HG03097 (cell line): ENCODE measurements around the gene COL6A6.
"Not testable (repeated sequence)": the region's sequence is repeated elsewhere in the genome, so short reads cannot be mapped to it uniquely, and the experiment has no call there.

Experiments used
- ATAC-seq: cut with Tn5 transposase; IDR thresholded peaks from one replicate; pipeline ENCODE4 v1.9.1; 2021; ENCODE audit not compliant: unreplicated experiment, low FRiP score

Gene COL6A6

DNA sequence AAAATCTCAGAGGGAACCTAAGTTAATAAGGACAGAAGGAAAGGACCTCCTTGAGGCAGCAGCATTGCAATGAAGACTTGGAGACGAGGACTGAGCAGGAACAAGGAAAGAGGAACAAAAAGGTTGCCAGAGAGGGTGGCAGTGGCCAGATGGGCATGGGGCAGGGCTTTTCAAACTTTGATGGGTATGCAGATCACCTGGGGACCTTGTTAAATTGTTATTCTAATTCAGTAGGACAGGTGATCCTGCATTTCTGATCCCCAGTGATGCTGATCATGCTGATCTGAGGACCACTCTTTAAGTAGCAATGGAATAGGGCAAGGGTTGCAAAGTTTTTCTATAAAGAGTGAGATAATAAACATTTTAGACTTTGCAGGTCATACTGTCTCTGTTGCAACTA, 11.1 kb downstream of the COL6A6 start:
- no peak for ATAC-seq

DNA sequence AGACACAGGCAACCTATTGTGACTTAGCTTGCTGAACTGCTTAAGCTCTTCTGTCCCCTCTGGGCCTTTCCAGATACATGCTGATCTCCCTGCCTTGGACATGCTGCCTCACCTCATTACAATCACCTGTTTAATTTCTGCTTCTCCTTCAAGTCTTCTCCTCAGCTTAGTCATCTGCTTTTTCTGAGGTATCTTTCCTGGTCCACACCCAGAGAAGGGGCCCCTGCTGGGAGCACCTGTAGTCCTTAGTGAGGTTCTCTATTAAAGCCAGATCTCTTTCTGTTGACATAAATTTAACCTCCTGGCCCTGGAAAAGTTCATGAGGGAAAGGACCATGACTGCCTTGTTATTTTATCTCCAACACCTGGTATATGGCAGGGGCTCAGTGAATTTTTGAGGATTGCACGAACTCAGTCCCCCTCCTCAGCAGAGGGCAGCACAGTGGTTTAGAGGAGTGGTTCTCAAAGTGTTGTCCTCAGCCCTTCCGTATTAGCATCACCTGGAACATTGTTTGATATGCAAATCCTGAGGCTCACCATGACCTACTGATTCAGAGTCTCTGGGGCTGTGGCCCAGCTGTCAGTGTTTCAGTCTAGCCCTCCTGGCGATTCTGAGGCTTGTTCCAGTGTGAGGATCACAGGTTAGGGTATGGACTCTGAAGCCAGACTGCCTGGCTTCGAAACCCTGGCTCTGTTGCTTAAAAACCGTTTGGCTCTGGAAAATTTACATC, 12.7 kb downstream of the COL6A6 start:
- no peak for ATAC-seq

DNA sequence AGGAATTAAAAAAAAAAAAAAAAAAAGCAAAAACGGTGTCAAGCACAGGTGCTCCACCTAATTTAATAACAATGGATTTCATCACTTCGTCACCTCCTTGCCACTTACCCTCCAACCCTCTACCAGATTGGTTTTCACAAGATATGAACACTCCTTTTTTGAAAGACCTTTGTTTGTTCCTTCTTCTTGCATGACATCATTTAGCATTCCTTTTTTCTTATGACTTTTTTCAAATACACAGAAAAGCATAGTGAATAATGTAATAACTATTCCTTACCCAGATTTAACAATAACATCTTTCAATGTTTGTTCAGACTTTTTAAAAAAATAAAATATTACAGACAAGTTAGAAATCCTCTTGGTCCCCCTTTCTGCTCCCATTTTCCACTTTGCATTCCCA, 16.3 kb downstream of the COL6A6 start:
- ATAC-seq: no peak

DNA sequence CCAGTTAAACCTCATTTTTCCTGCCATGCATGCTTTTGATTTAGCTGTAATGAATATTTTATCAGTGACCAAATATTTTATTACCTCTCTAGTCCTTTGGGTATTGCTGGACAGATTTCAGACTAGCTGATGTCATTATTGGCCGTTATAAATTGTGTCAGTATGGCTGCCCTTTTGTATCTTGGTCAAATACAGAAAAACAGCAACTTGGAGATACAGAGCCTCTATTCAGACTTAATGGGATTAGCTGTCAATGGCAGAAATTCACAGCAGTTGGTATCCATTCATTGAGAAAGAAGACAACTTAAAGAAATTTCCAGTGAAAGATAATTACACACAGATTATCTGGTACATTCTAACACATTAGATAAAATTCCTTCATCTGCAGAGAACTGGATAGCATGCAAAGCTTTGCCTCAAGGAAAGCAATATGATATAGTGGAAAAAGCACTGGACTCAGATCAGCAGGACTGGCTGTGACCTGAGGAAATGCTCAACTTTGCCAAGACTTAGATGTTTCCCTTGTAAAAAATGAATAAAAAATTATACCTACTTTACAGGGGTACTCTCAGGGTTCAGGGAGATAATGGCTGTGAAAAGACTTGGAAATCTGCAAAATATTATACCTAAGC, 20.8 kb downstream of the COL6A6 start:
- ATAC-seq: no peak

DNA sequence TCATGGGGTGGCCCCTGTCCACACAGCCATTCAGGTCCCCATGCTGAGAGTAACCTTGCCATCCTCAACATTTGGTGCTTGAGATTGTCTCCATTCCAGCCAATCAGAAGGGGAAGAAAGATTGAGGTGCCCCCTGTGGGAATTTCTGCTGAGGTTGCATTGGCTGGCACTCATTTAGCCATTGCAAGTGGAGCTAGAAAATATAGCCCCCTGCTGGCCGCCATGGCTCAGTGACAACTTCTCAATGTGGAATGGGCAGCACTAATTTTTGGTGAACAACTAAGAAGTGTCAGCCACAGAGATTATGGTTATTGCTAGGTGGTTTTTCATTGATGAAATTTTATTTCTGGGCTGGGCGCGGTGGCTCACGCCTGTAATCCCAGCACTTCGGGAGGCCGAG, 22.0 kb downstream of the COL6A6 start:
- no peak for ATAC-seq

DNA sequence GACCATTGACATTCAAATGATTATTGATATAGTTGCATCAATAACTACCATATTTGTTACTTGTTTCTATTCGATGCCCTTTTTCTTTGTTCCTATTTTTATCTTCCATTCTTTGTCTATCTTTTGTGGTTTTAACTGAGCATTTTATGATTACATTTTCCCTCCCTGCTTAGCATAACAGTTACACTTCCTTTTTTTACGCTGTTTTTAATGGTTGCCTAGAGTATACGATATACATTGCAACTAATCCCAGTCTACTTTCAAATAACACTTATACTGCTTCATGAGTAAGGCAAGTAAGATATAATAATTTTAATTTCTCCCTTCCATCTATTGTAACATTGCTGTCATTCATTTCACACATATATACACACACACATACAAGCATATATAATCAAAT, 26.3 kb downstream of the COL6A6 start:
- ATAC-seq: no peak

DNA sequence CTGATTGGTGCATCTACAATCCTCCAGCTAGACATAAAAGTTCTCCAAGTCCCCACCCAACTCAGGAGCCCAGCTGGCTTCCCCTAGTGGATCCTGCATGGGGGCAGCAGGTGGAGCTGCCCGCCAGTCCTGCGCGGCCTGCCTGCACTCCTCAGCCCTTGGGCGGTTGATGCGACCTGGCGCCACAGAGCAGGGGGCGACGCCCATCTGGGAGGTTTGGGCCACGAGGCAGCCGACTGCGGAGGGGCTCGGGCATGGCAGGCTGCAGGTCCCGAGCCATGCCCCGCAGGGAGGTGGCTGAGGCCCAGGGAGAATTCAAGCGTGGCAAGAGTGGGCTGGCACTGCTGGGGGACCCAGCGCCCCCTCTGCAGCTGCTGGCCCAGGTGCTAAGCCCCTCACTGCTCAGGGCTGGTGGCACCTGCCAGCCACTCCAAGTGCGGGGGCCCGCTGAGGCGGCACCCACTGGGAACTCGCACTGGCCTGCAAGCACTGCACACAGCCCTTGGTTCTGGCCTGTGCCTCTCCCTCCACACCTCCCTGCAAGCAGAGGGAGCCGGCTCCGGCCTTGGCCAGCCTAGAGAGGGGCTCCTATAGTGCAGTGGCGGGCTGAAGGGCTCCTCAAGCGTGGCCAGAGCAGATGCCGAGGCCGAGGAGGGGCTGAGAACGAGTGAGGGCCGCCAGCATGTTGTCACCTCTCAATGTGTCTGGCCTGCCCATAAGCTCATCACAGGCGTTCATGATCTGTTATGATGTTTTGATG, 30.1 kb downstream of the COL6A6 start:
- ATAC-seq: no peak

DNA sequence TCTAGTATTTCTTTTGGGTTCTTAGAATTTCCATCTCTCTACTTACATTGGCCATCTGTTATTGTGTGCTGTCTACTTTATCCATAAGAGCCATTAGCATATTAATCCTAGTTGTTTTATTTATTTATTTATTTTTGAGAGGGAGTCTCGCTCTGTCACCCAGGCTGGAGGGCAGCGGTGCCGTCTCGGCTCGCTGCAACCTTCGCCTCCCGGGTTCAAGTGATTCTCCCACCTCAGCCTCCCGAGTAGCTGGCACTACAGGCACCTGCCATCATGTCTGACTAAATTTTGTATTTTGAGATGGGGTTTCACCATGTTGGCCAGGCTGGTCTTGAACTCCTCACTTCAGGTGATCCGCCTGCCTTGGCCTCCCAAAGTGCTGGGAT, 30.7 kb downstream of the COL6A6 start:
- ATAC-seq: not testable (repeated sequence)

DNA sequence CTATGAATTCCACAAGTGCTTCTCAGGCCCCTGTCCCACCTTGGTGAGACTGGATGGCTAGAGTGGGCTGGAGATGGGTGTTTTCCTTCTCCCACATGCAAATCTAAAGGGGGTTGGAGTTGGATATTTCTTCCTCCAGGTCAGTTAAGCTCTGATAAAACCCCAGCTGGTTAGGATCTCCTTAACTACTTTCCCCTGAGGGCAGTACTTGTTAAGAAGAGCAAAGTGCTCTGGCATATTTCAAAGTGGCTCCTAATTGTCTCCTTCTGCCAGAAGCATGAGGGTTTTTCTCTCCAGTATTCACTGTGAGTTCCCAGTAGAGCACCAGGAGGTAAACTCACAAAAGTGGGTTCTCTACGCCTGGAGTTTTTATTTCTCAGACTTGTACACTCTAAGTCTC, 31.4 kb downstream of the COL6A6 start:
- no peak for ATAC-seq

DNA sequence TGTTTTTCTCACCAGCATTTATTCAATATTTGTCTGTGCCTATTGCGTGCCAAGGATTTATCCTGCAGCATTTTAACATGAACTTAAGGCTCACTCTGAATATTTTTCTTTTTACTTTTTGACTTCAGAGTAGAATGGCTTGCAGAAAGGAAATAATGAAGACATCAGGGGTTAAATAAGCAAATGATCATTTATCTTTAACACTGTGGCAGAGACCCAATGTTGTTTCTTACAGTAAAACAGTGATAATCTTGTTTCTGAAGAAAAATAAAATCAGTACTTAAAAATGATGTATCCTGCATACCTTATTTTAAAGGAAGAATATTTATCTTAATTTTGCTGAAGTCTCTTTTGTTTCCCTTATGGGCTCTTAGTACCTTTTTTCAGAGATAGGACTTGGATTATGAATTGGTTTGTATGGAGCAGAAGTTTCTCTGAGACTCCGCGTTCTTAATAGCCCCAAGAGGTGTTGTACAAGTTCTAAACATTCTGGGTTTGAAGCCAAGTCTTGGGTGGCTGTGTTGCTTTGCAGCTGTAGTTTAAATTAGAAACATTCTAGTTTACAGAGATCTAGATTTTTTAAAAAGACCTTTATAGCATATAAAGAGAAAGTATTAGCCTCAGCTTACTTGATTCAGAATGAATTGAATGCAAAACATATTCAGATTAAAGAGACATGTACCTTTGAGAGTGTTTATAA, 40.5 kb downstream of the COL6A6 start:
- ATAC-seq: no peak

DNA sequence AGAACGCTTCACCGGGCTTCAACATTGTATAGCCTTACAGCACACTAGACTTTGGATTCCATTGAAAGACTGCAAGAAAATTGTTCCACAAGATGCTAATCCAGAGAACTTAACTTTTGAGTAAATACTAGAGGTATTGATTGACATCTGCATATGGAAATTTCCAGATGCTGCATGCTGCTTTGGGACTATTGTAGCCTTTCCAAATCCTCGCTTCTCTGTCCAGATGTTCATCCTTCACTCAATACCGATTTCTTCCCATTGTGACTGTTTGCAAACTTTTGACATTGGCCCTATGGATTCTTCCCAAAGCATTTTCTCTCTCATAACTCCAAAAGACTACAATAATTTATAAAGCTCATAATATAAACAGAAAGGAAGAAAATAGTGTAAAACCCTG, 41.4 kb downstream of the COL6A6 start:
- no peak for ATAC-seq

DNA sequence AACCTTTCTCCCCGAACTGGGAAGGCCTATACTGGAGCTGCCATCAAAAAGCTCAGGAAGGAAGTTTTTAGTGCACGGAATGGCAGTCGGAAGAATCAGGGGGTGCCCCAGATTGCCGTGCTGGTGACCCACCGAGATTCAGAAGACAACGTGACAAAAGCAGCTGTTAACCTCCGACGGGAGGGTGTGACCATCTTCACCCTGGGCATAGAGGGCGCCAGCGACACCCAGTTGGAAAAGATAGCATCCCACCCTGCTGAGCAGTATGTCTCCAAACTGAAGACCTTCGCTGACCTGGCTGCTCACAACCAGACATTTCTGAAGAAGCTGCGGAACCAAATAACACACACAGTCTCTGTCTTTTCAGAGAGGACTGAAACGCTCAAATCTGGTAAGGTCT, 48.2 kb downstream of the COL6A6 start:
- no peak for ATAC-seq
